ENCODE results near the gene GALNT18.

- no peak for TF ChIP-seq CTCF (conservative IDR thresholded peaks at IDR 0.05; ENCODE audit: low read depth in 2 of 2)
- no peak for TF ChIP-seq CREB1 (CRISPR knock-in tag; IDR thresholded peaks at IDR 0.05; ENCODE audit: low read depth)
- no peak for TF ChIP-seq EZH2phosphoT487 (IDR thresholded peaks at IDR 0.05; ENCODE audit: unreplicated experiment)
- no peak for TF ChIP-seq REST (IDR thresholded peaks at IDR 0.05; ENCODE audit: unreplicated experiment)
- no peak for TF ChIP-seq JUNB (IDR thresholded peaks at IDR 0.05; ENCODE audit: unreplicated experiment)
- no peak for TF ChIP-seq EZH2 (IDR thresholded peaks at IDR 0.05; ENCODE audit: low read depth, unreplicated experiment)
- TF ChIP-seq POLR2AphosphoS5 (IDR thresholded peaks at IDR 0.05; ENCODE audit: low read depth) = no peak
- no peak for TF ChIP-seq NANOG (IDR thresholded peaks at IDR 0.05; ENCODE audit: borderline replicate concordance)
Observed at GRCh38 chr11:11268119-11268518, 353.7 kb downstream of the GALNT18 start.
